GM19467 (cell line): ENCODE data around the gene GMDS.
"Not testable (repeated sequence)": the region's sequence is repeated elsewhere in the genome, so short reads cannot be mapped to it uniquely, and the experiment has no call there.

Experiments used
- ATAC-seq: cut with Tn5 transposase; IDR thresholded peaks from one replicate; pipeline ENCODE4 v1.9.1; 2021; ENCODE audit warnings: mild to moderate bottlenecking, moderate library complexity; ENCODE audit not compliant: unreplicated experiment

GMDS gene

GRCh38 chr6:1668456-1668855 lies 576.9 kb downstream of the GMDS start:
- not testable (repeated sequence) for ATAC-seq

DNA sequence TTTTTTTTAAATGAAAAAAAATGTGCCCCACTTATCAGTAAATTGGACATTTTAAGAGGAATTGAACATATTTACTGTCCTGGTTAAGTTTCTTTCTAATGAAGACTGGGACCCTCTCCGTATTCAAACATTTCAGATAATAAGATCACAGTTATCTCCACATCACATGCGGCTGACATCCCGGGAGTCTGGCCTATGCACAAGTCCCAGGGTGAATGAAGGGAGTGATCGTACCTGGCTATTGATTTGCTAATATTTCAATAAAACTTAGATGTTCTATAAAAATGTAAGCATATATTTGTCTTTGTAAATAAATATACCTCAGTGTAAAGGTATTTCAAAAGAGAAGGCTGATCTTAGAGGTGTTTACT lies 577.6 kb downstream of the GMDS start:
- no peak for ATAC-seq

DNA sequence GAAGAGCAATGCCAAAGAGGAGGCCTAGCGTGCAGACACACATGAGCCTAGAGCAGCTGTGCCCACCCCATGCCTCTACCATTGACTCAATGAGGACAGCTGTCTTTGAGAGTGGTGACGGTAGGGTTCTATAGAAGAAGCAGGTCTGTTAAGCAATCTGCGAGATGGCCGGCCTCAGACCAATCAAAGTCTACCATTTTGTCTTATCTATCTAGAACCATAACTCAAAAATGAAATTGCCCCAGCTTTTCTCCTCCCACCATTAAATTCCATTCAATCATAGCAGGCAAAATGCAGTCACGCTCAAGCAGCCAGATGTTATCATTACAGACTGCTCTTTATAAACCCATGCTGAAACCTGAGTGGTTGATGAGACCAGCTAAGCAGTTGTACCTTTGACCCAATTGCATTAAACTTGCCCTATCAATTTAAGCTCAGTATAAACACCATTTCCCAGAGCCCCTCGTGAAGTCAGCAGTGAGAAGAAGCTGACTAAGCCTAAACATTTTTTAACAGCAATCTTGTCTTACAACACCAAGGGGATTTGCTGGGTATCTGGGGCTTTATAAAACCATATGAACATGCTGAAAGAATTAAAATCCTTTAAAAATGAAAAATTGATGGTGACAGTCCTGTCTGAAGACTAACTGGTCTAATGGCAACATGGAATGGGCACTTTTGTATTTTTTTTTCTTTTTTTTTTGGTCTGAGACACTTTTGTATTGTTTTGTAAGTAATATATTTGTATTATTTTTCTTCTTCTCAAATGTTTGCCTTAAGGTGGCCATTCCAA lies 578.2 kb downstream of the GMDS start:
- no peak for ATAC-seq

- peak; percentile 79 for ATAC-seq
These were observed 580.2 kb downstream of the GMDS start for GRCh38 chr6:1665214-1665613.

DNA sequence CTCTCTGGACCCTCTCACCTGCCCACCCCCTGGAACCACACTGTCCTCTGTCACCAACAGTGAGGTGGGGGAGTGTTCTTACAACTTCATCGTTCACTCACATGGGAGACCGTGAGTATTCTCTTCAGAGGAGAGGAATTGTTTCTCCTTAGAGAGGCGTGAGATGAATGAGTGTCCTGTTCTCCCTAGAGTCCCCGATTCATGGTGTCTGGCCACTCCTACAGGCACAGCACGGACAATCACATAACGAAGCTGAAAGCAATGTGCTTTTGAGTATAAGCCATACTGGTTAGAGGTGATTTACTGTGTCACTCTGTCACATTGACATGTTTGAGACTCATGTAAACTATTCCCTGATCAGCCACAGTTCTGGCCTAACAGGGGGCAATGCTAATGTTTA lies 581.1 kb downstream of the GMDS start:
- ATAC-seq, result no peak

- no peak for ATAC-seq
These were observed 581.9 kb downstream of the GMDS start for GRCh38 chr6:1663511-1663910.

DNA sequence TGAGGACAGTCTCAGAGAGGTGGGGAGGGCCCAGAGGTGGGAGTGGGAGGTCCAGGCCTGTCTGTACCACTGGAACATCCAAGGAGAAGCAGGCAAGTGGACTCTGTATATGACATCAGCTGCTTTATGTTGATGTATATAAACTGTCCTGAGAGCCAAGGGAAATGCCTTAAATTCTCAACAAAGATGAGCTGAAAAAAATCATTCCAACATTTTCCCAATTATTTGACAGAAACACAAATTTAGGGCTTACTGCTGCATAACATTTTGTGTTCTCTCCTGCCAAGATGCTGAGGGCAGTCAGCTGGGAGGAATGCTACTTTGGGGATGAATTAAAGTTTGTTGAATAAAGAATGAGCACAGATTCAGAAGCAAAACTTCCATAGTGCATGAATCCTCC lies 582.9 kb downstream of the GMDS start:
- ATAC-seq, result no peak

GRCh38 chr6:1659816-1660215 lies 585.6 kb downstream of the GMDS start:
- ATAC-seq, result no peak

GRCh38 chr6:1658212-1659005 lies 587.0 kb downstream of the GMDS start:
- no peak for ATAC-seq

GRCh38 chr6:1657771-1658165 lies 587.6 kb downstream of the GMDS start:
- ATAC-seq, result no peak

GRCh38 chr6:1657116-1657770 lies 588.2 kb downstream of the GMDS start:
- ATAC-seq, result no peak

DNA sequence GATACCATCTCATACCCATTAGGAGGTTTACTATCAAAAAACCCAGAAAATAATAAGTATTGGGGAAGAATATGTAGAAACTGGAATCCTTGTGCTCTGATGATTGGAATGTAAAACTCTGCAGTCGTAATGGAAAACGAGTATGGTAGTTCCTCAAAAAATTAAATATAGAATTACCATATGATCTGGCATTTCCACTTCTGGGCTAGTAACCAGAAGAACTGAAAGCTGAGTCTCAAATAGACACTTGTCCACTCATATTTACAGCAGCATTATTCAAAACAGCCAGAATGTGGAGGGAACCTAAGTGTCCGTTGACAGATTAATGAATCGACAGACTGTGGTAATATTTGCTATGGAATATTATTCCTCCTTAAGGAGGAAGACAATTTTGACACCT lies 591.4 kb downstream of the GMDS start:
- ATAC-seq, result no peak

GRCh38 chr6:1652842-1653241 lies 592.6 kb downstream of the GMDS start:
- ATAC-seq, result no peak

DNA sequence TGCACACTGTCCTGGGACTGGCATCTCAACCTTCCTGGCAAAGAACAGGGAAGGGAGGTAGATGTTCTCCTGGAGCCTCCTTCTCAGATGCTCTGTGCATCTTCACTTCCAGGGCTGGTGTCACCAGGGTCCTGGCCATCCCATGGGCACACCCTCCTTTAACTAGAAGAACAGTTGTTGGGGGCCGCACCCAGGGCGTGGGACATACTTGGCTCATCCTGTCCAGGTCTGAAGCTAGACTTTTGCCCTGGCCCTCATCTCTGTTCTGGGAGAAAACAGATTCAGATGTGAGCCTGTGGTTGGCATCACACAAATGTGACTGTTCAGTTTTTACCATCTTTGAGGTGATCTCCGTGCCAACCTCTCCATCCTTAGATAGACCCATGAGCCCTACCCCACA lies 594.0 kb downstream of the GMDS start:
- no peak for ATAC-seq

DNA sequence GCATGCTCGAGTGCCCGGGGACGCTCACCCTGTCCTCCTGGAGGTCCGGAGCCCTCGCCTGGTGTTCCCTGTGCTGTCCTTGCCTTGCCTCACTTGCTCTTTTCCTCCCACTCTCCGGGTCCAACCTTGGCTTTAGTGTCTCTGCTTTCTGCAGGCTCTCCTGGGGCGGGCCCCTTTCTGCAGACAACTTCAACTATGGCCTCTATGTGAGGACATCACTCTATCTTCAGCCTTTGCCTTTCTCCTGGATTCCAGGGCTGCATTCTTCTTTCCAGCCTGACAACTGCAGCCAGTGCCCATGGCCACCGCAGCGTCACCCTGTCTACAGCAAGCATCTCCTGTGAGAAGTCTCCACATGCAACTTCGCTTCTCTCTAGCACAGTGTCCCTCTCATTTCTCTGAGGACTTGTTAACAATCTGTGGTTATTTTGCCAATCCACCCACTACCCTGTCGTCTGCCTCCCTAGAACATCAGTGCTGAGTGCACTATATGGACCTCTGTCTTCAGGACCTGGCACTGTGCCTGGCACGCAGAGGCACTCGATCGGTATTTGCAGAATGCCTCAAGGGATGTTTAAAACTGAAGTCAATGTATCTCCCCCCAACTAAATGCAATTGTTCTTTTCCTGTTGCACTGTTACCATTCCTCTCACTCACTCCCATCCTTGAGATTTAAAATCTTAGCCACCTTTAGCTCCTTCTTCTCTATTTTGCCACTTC lies 599.8 kb downstream of the GMDS start:
- ATAC-seq, result no peak

- no peak for ATAC-seq
These were observed 600.8 kb downstream of the GMDS start for GRCh38 chr6:1644516-1645060.

DNA sequence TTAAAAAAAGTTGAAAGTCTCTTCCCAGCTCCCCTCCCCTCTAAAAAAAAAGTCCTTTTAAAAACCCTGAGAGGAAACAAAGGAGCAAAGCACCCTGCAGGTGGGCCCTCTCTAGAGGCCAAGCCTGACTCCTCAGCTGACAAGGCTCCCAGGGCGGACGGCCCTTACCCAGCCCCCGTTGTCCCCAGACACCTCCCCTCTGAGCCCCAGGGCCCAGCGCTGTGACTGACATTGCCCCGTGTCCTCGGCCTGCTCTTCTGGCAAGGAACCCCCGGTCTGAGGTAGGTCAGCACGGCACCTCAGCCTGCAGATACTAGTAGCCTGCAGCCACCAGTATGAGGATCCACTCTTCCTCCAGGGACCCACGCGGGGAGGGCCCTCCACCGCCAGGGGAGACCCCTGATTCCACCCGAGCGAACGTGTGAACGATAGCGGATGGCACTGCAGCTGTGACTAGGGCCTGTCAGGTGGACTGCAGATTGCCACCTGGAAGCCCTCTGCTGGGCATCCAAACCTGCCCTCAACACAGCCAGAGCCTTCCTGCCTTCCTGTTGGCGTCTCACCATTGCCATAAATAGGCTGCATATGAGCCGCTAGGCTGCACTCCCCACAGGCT lies 601.5 kb downstream of the GMDS start:
- ATAC-seq, result no peak

DNA sequence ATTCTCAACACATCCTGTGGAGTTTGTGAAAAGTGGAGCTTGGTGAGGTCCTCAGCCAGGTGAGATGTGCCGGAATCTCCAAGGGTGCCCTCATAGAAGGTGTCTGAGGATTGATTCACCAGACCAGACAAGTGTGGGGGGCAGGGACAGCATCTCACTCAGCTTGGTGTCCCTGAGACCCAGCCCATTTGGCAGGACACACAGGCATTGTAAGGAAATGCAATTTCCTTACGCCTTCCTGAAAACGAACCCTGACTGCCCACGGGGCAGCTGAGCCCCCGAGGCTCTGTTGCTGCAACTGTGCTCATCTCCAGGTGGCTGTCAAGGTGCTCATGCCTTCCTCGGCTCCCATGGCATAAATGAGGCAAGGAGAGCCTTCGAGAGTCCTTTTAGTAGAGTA lies 602.3 kb downstream of the GMDS start:
- no peak for ATAC-seq

GRCh38 chr6:1641343-1641885 lies 604.0 kb downstream of the GMDS start:
- ATAC-seq, result no peak

DNA sequence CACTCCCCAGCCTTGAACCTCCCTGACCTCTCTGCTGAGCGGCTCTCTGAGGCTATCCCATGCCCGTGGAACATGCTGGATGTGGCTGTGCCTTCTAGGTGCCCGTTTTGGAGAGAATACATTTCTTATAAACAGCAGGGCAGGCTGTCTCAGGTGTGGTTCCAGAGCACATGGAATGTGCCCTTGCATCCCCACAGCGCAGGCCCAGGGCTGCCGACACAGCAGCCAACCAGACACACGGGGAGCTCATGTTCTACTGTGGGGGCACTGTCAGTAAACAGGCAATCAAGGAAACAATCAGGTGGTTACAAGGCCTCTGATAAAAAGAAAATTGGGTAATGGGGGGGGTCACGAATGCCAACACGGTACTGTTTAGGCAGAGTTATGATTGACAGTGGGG lies 604.9 kb downstream of the GMDS start:
- ATAC-seq, result no peak
